ENCODE data around the gene LRRN2.

Gene LRRN2

GRCh38 chr1:204568576-204569315 is 116.8 kb downstream of the LRRN2 start:
- H3K4me3 ChIP-seq (ENCODE audit: low read depth, low read length): no peak overlapping the region
- no peak for DNase-seq (ENCODE audit: low read depth)
- no peak for TF ChIP-seq CTCF (IDR thresholded peaks at IDR 0.05; ENCODE audit: low read depth, low read length, missing control alignments)
